NOMO-1 treated with DMSO at 0.1 percent for 48 hours (cell line): ENCODE results near the gene MTX1.
"Not testable (repeated sequence)": the region's sequence is repeated elsewhere in the genome, so short reads cannot be mapped to it uniquely, and the experiment has no call there.

Source experiments
- DNase-seq: peaks from one replicate; lab custom pipeline; 2025; ENCODE audit not compliant: unreplicated experiment; lab: John Stamatoyannopoulos, UW

Gene MTX1

GRCh38 chr1:155208541-155209311, at the start of gene MTX1:
Gene MTX1, plus strand, starts transcription at chr1:155208695. Its CDS starts 110 bp downstream, at chr1:155208805.
- peak; percentile 77 for DNase-seq

DNA sequence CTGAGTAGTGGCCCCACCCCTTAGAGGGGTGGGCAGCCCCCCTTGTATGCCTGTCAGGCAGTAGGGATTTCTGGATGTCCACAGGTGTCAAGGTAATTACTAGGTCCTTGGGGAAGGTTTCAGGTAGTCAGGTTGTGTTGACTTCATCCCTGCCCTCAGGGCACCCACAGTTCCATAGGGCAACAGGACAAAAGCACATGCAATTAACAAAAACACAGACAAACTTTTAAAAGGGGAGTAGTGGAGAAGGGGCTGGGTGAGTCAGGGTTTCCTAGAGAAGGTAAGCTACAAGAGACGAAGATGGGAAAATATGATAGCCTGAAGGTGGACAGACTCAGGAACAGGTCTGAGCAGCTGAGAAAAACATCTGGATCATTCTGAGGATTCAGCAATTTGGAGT, 49.5 kb upstream of the MTX1 start:
- DNase-seq: no peak

DNA sequence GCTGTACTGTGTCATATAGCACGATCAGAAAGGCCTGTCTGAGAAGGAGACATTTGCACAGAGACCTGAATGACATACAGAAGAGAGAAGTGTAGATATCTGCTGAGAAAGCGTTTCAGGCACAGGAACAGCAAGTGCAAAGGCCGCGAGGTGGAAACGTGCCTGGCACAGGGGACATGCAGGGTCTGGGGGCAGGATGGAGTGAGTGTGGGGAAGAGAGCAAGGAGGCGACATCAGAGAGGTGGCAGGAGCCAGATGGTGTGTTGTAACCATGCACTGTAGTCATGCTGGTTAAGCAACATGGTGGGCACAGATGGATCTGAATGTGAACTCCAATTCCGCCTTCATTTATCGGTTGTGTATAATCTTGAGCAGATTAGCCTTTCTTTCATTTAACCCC, 48.4 kb upstream of the MTX1 start:
- no peak for DNase-seq

- not testable (repeated sequence) for DNase-seq
These were observed 45.9 kb upstream of the MTX1 start for GRCh38 chr1:155162631-155163030.

GRCh38 chr1:155163785-155164184, 44.7 kb upstream of the MTX1 start:
- not testable (repeated sequence) for DNase-seq

GRCh38 chr1:155164625-155165024, 43.9 kb upstream of the MTX1 start:
- DNase-seq: not testable (repeated sequence)

DNA sequence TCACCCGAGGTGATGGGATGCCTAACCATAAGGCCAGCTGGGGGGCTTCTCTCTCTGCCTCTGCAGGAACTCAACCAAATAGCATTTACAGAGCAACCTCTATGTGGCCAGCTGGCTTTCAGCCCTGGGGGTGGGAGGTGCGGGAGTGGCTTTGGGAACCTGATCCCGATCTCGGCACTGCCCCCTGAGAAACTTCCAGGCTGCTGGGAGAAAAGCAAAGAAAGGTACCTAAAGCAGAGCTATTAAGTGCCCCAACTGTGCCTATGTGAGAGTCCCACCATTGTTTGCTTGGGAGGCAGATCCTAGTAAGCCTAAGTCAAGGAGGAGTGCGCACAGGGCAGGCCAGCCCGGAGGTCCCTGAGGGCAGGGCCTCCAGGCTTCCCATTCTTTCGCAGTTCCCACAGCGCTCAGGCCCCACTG, 42.4 kb upstream of the MTX1 start:
- no peak for DNase-seq

DNA sequence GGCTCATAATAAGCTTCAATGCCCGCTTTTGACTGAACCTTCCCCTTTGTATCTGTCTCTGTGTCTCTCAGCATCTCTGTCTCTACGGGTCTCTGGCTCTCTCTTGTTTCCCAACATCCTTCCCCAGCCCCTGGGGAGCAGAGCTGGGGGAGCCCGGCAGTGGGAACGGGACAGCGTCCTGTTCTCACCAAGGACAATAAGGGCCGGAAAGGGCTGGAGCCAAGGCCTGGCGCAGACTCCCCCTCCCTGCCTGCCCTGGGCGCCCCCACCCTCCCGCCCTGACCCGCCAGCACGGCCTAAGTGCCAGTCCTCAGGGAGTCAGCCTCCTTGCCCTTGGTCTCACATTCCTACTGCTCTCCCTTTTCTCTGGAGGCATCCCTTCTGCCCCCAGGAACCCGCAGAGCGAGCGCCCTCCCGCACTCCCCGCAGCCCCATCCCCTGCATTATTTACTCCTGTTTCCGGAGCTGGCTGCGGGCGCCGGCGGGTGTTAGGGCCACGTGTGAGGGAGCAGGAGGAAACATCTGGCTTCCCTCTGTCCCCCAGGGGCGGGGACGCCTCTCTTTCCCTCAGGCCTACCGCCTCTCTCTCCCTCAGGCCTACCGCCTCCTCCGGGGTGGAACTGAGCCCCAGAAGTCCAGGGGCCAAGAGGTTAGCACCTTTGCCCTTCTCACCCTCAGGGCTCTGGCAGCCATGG, 41.9 kb upstream of the MTX1 start:
- DNase-seq: no peak

DNA sequence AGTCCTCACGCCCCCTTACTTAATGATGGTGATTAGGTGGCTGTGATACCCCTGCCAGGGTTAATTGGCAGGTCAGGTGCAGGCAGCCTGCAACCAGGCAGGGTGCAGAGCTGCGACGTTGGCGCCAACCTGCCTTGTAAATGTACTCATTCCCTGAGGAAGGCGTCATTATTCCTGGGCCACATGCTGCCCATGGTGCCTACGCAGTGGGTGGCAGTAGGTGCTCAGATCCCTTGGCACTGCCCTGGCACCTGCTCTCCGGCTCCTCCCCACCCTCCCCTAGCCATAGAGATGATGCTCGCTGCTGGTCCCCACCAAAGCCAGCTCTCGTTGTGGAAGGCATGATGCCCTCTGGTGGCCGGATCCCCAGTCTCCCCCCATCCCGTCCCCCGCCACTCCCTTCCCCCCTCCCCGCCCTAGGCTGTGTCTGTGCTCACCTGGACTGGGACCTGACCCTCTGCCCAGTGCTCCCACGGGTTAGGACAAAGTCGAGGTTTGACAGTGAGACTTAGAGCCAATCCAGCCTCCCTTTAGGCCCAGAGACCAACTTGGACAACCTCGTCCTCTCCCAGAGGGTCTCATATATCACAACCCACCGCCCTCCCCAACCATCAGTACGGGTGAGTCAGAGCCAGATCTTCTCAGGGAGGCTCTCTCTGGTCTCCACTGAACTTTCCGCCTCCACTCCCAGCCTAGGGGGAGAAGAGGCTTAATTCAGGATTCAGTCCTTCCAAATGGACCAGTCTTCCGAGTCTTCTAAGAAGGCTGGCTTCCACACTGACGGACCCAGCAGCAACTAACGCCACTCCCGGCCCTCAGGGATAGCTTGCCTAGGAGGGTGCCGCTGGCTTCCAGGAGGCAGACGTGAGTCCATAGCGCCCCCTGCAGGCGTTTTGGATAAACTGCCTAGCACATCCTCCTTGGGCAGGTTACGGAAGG, 41.1 kb upstream of the MTX1 start:
- DNase-seq: peak; percentile 68

DNA sequence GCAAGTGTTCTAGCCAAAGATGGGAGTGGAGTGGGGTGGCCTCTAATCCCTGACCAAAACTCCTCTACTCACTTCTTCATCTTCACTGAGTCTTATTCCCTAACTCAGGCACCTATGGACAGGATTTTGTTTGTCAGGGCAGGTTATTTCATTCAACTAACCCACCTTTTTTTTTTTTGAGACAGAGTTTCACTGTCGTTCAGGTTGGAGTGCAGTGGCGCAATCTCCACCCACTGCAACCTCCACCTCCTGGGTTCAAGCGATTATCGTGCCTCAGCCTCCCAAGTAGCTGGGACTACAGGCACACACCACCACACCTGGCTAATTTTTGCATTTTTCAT, 40.4 kb upstream of the MTX1 start:
- DNase-seq: not testable (repeated sequence)

DNA sequence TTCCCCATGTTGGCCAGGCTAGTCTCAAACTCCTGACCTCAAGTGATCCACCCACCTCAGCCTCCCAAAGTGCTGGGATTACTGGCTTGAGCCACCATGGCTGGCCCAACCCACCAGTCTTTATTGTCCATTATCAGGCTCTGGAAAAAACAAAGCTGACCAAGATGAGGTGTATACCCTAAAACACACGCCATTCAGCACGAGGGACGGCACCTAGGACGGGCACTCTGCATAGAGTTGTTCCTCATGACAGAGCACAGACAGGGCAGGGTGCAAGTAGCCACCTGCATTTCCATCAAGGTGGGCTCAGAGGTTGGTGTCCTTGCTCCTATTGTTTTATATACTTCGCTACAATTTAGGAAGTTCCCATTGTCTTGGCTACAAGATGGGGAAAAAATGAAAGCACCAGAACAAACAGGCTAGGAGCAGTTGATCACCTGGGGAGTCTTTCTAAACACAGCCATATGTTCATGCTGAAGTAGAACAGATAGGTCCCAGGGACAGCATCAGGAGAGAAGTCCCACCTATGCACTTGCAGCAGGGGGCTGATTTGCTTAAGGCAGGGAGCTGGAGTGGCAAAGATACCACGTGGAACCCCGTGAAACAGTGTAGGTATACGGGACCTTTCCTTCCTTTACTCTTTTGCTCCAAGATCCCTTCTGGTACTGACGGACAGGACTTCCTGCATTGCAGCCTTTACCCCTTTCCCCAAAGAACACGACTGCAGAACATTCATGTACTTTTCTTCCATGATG, 39.9 kb upstream of the MTX1 start:
- no peak for DNase-seq

GRCh38 chr1:155169541-155169940, 39.0 kb upstream of the MTX1 start:
- no peak for DNase-seq

DNA sequence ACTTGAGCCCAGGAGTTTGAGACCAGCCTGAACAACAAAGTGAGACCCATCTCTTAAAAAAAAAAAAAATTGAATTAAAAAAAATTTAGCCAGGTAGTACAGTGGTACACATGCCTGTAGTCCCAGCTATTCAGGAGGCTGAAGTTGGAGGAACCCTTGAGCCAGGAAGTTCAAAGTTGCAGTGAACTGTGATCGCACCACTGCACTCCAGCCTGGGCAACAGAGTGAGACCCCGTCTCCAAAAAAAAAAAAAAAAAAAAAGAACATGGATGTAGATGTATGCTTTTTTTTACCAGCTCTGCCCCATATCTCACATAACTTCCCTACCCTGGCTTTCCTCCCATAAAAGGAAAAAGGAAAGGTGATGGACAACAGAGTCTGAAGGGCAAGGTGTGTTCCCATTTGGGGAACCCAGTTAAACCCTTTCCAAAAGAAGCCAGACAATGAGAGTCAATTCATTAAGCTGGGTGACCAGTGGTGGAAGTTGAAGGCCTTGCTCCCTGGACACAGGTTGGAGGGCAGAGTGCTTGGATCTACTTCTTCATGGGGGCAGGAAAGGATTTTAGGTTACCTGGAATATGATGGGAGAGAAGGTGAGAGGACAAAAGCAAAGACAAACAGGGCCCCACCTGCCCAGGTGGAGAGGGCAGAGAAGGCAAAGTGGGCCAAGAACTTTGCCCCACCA, 38.3 kb upstream of the MTX1 start:
- no peak for DNase-seq

- DNase-seq: no peak
These were observed 37.7 kb upstream of the MTX1 start for GRCh38 chr1:155170806-155171205.

DNA sequence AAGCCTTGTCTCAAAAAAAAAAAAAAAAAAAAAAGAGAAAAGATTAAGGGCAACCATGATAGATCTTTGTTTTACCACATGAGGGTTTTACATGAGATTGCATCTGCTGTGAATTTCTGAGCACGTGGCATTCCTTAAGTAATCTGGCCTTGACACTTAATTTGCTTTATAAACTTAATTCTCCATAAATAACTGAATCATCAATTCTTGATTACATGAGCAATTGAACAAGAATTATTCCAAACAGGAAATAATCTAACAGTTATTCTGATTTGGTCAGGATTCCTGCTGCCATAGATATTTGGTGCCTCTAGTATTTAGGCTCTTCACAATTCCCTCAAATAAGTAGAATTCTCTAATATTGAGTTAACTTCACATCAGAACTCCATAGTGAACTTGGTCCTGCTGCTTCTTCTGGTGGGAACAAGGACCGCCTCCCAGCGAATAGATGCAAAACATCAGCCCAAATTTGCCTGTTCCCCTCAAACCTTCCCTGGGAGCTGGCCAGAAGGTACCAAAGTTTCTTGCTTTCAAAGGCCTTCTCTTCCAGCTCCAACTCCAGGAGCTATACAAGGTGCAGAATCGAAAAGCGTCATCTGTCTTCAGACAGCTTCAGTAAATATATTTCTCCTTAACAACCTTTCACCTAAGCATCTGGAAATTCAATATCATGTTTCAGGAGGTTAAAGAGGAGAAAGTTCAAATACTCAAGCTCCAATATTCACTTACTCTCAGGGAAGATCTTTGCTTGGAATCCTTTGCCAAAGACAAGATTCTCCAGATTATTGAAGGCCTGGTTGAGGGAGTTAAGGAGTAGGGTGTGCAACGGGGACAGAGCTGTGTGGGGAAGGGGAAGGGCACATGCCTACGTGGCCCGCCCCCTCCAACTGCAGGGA, 36.4 kb upstream of the MTX1 start:
- DNase-seq: no peak

- DNase-seq: peak; percentile 95
These were observed 35.6 kb upstream of the MTX1 start, which contains the start of gene KRTCAP2 for GRCh38 chr1:155172732-155173477. Gene KRTCAP2, minus strand, starts transcription at chr1:155173304. Its CDS starts 80 bp downstream, at chr1:155173224.

DNA sequence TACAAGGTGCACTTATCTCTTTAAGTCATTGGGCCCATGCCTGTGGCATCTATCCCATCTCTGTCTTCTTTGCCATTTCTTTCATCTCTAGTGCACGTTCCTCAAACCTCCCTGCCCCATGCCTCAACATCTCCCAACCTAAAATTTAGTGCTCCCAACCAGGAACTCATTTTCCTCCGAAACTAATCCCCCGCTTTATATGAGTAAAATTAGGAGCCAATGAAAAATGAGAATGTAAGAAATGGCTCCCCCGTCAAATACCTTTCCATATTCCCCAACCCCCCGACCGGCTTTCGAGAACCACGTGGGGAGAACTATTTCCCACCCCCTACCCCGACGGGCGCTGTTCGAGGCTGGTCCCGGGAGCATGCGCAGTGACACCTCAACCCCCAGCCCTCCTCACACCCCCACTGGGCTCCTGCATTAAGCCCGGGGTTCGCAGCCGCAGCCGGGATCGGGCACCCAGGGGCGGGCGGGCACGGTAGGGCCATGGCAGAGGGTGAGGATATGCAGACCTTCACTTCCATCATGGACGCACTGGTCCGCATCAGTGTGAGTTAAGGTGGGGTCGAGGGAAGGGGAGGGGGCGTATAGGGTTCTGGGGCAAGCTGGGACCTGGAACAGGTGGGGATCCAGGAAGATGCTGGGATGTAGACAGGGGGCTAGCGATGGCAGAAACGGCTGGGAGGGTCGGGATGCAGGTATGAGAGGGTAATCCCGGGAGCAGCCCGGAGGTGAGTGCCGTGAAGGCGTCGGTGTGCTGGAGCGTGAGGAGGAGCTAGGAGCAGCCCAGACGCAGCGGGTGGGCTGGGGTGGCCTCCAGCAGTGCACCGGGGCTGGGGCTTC, 34.8 kb upstream of the MTX1 start, which contains the start of gene TRIM46:
TSS of gene TRIM46 (plus strand) at position 372 of the 846 bp plus-strand sequence. CDS start at position 490, 118 bp downstream.
- DNase-seq: no peak
